HepG2 (cell line): ENCODE results near the gene TFEB. TPM values are rescaled to one million over a fixed set of nuclear protein-coding genes. Genes with fewer than 3 reads are reported as not detected.

Experiments used
- ARID2 ChIP-seq: sonication (generic); formaldehyde crosslinking; IDR thresholded peaks from 2 replicates; pipeline ENCODE4 v1.8.1; 2022; ENCODE audit warnings: mild to moderate bottlenecking, missing genetic modification reagents, borderline replicate concordance
- ATF1 ChIP-seq: IDR thresholded peaks from 2 replicates; pipeline ENCODE4 v1.6.1; 2016; ENCODE audit warnings: mild to moderate bottlenecking, control low read depth
- FLYWCH1 ChIP-seq: sonication (generic); formaldehyde crosslinking; IDR thresholded peaks from 2 replicates; pipeline ENCODE4 v1.8.1; 2023; ENCODE audit warnings: mild to moderate bottlenecking, missing genetic modification reagents
- HNF4G ChIP-seq, 2 experiments: sonication (generic) in 1 of 2; formaldehyde crosslinking in 1 of 2; IDR thresholded peaks; 2 replicates each; pipeline versions ENCODE4 v1.4.0 to v1.6.1; 2011 to 2020; ENCODE audit warnings: borderline replicate concordance in 2 of 2, low read depth in 2 of 2, mild to moderate bottlenecking in 2 of 2, low read length in 1 of 2, missing genetic modification reagents in 1 of 2, moderate library complexity in 1 of 2
- HNRNPK ChIP-seq: fragments of 200-400 bp; formaldehyde crosslinking; IDR thresholded peaks from 2 replicates; pipeline ENCODE4 v1.6.1; 2018; ENCODE audit warnings: low read length, low read depth, moderate library complexity, mild to moderate bottlenecking; ENCODE audit not compliant: poor library complexity, severe bottlenecking
- IKZF1 ChIP-seq: fragments of 450-650 bp; IDR thresholded peaks from 2 replicates; pipeline ENCODE4 v1.7.1; 2016
- KDM5B ChIP-seq: sonication (generic); formaldehyde crosslinking; IDR thresholded peaks from 2 replicates; pipeline ENCODE4 v1.4.0; 2020; ENCODE audit warnings: missing genetic modification reagents, mild to moderate bottlenecking, borderline replicate concordance
- MZF1 ChIP-seq: sonication (generic); formaldehyde crosslinking; IDR thresholded peaks from 2 replicates; pipeline ENCODE4 v1.8.1; 2023; ENCODE audit warnings: mild to moderate bottlenecking, missing genetic modification reagents, borderline replicate concordance
- NR3C1 ChIP-seq: sonication (generic); formaldehyde crosslinking; IDR thresholded peaks from 2 replicates; pipeline ENCODE4 v1.4.0; 2020; ENCODE audit warnings: missing genetic modification reagents
- PLSCR1 ChIP-seq: sonication (generic); formaldehyde crosslinking; IDR thresholded peaks from 2 replicates; pipeline ENCODE4 v1.5.0; 2020; ENCODE audit warnings: missing genetic modification reagents, mild to moderate bottlenecking, borderline replicate concordance
- REST ChIP-seq, 2 experiments: IDR thresholded peaks; 2 replicates each; pipeline ENCODE4 v1.6.1; 2011 to 2012; ENCODE audit warnings: low read length in 2 of 2, borderline replicate concordance in 1 of 2, low read depth in 1 of 2, mild to moderate bottlenecking in 1 of 2, moderate library complexity in 1 of 2
- RXRB ChIP-seq: IDR thresholded peaks from 2 replicates; pipeline ENCODE4 v1.6.1; 2016; ENCODE audit warnings: borderline replicate concordance, missing genetic modification reagents, missing compliant biosample characterization
- TBX2 ChIP-seq: sonication (generic); formaldehyde crosslinking; IDR thresholded peaks from 2 replicates; pipeline ENCODE4 v1.5.0; 2020; ENCODE audit warnings: missing genetic modification reagents, mild to moderate bottlenecking, borderline replicate concordance
- ZNF263 ChIP-seq: sonication (generic); formaldehyde crosslinking; IDR thresholded peaks from 2 replicates; pipeline ENCODE4 v1.4.0; 2020; ENCODE audit warnings: missing genetic modification reagents
- ZNF296 ChIP-seq: sonication (generic); formaldehyde crosslinking; conservative IDR thresholded peaks from 2 replicates; pipeline ENCODE4 v1.5.0; 2020; ENCODE audit warnings: mild to moderate bottlenecking, missing genetic modification reagents
- ZNF337 ChIP-seq: sonication (generic); formaldehyde crosslinking; IDR thresholded peaks from 2 replicates; pipeline ENCODE4 v1.5.1; 2020; ENCODE audit warnings: missing genetic modification reagents, low read depth, mild to moderate bottlenecking, borderline replicate concordance
- ZNF546 ChIP-seq: sonication (generic); formaldehyde crosslinking; conservative IDR thresholded peaks from 2 replicates; pipeline ENCODE4 v1.8.1; 2023; ENCODE audit warnings: mild to moderate bottlenecking, missing genetic modification reagents
- ZNF549 ChIP-seq: sonication (generic); formaldehyde crosslinking; IDR thresholded peaks from 2 replicates; pipeline ENCODE4 v1.5.0; 2020; ENCODE audit warnings: missing genetic modification reagents
- ZNF567 ChIP-seq: sonication (generic); formaldehyde crosslinking; IDR thresholded peaks from 2 replicates; pipeline ENCODE4 v1.8.1; 2023; ENCODE audit warnings: mild to moderate bottlenecking, missing genetic modification reagents, borderline replicate concordance
- ZNF652 ChIP-seq: IDR thresholded peaks from 2 replicates; pipeline ENCODE4 v1.6.1; 2016; ENCODE audit warnings: low read depth, borderline replicate concordance
- ZNF879 ChIP-seq: sonication (generic); formaldehyde crosslinking; IDR thresholded peaks from 2 replicates; pipeline ENCODE4 v1.8.1; 2023; ENCODE audit warnings: missing genetic modification reagents
- ZNF891 ChIP-seq: sonication (generic); formaldehyde crosslinking; IDR thresholded peaks from 2 replicates; pipeline ENCODE4 v1.5.0; 2020; ENCODE audit warnings: mild to moderate bottlenecking, missing genetic modification reagents
- ZSCAN12 ChIP-seq: sonication (generic); formaldehyde crosslinking; IDR thresholded peaks from 2 replicates; pipeline ENCODE4 v1.9.0; 2021; ENCODE audit warnings: mild to moderate bottlenecking, missing genetic modification reagents
- polyA plus RNA-seq, 8 experiments: library from polyadenylated mRNA; depleted of rRNA in 3 of 8; stranded (reverse) in 7 of 8; unstranded in 1 of 8; fragments of >200 nt; fragmentation: Illumina TruSeq in 4 of 8; extraction: Trizol in 4 of 8; gene quantifications; 2 replicates each; pipeline versions ENCODE4 v1.2.1 to v1.2.3, GENCODE V29; 2011 to 2016; ENCODE audit warnings: low read depth in 4 of 8, missing spikeins in 1 of 8, mixed read lengths in 1 of 8; ENCODE audit not compliant: insufficient read depth in 1 of 8
- total RNA-seq, 5 experiments: library from RNA; depleted of rRNA; stranded (reverse); fragments of >200 nt; fragmentation: Illumina TruSeq; extraction: Trizol; gene quantifications; 2 replicates each; pipeline ENCODE4 v1.2.3, GENCODE V29; 2016; ENCODE audit warnings: low read depth in 1 of 5

Gene TFEB
- total and polyA plus RNA-seq, 2 of the 13 experiments (the other 11 are each of a cell fraction or from before 2014, with no cell fraction given) = 13.3 to 18.7 TPM

GRCh38 chr6:41779788-41780550 lies 44.6 kb upstream of the TFEB start, which contains the start of gene FRS3 (continued):
- no peak for TF ChIP-seq PLSCR1 (CRISPR knock-in tag)
- peak; percentile 74; the same call in 1 of the 2 replicates for TF ChIP-seq ZNF546
- TF ChIP-seq ZNF549 (CRISPR knock-in tag) = no peak
- no peak for TF ChIP-seq ATF1 (CRISPR knock-in tag)
- 0 out of 2 replicates have a peak, but pooled peaks have one; percentile 53 for TF ChIP-seq ZNF337 (CRISPR knock-in tag)
- no peak for TF ChIP-seq ZNF296 (CRISPR knock-in tag)
- TF ChIP-seq ZSCAN12 (CRISPR knock-in tag) = no peak
- TF ChIP-seq RXRB = peak; percentile 74; the same call in 1 of the 2 replicates
- TF ChIP-seq TBX2 (CRISPR knock-in tag) = peak; percentile 76; the same call in 1 of the 2 replicates
- TF ChIP-seq FLYWCH1 (CRISPR knock-in tag) = no peak
- TF ChIP-seq KDM5B = peak; percentile 82; the same call in 1 of the 2 replicates
- TF ChIP-seq ZNF263 (CRISPR knock-in tag) = no peak
- TF ChIP-seq ZNF567 = peak; percentile 42; the same call in 1 of the 2 replicates
- peak; percentile 100 for TF ChIP-seq HNRNPK
- no peak for TF ChIP-seq ARID2 (CRISPR knock-in tag)
- no peak for TF ChIP-seq NR3C1 (CRISPR knock-in tag)
- TF ChIP-seq ZNF652 (CRISPR knock-in tag) = no peak
- TF ChIP-seq MZF1 (CRISPR knock-in tag) = 0 out of 2 replicates have a peak, but pooled peaks have one; percentile 21
- TF ChIP-seq ZNF891 (CRISPR knock-in tag) = peak; percentile 78
- TF ChIP-seq IKZF1 = no peak
- peak; percentile 29; the same call in 1 of the 2 replicates for TF ChIP-seq HNF4G (IDR thresholded peaks at IDR 0.05; ENCODE audit: borderline replicate concordance, low read depth, low read length)
- TF ChIP-seq HNF4G (CRISPR knock-in tag; IDR thresholded peaks at IDR 0.05; ENCODE audit: borderline replicate concordance, low read depth) = peak; percentile 31; the same call in 1 of the 2 replicates
- no peak for TF ChIP-seq REST (IDR thresholded peaks at IDR 0.05; ENCODE audit: borderline replicate concordance in 1 of 2, low read depth in 1 of 2, low read length in 2 of 2)
- TF ChIP-seq ZNF879 (CRISPR knock-in tag) = no peak
